NCI-H187 treated with DMSO at 0.1 percent for 48 hours (cell line): Measurements from ENCODE around the gene HINFP.
"Not testable (repeated sequence)": the region's sequence is repeated elsewhere in the genome, so short reads cannot be mapped to it uniquely, and the experiment has no call there.

Experiments used
- DNase-seq: peaks from one replicate; lab custom pipeline; 2025; lab: John Stamatoyannopoulos, UW

The HINFP gene

GRCh38 chr11:119155733-119156492, 34.5 kb downstream of the HINFP start:
- no peak for DNase-seq

- no peak for DNase-seq
Observed at GRCh38 chr11:119156496-119156895, 35.1 kb downstream of the HINFP start.

- DNase-seq: no peak
Observed at GRCh38 chr11:119157063-119157462, 35.7 kb downstream of the HINFP start.

- no peak for DNase-seq
Observed at GRCh38 chr11:119158467-119158866, 37.1 kb downstream of the HINFP start.

GRCh38 chr11:119160151-119160550, 38.8 kb downstream of the HINFP start:
- DNase-seq: no peak

- DNase-seq: no peak
Observed at GRCh38 chr11:119161871-119162270, 40.5 kb downstream of the HINFP start.

GRCh38 chr11:119166368-119167076, 45.1 kb downstream of the HINFP start:
- no peak for DNase-seq

- DNase-seq: not testable (repeated sequence)
Observed at GRCh38 chr11:119167077-119167458, 45.7 kb downstream of the HINFP start.

GRCh38 chr11:119167933-119168332, 46.6 kb downstream of the HINFP start:
- DNase-seq: no peak

- peak; percentile 26 for DNase-seq
Observed at GRCh38 chr11:119168471-119169281, 47.3 kb downstream of the HINFP start, which contains the start of gene NLRX1. TSS of gene NLRX1 (plus strand) at chr11:119168725. CDS start at chr11:119171404, 2,679 bp downstream.

- DNase-seq: no peak
Observed at GRCh38 chr11:119169282-119169719, 47.9 kb downstream of the HINFP start.

- no peak for DNase-seq
Observed at GRCh38 chr11:119172513-119172912, 51.1 kb downstream of the HINFP start.

GRCh38 chr11:119173453-119173852, 52.1 kb downstream of the HINFP start:
- DNase-seq: no peak

GRCh38 chr11:119175493-119176077, 54.2 kb downstream of the HINFP start:
- DNase-seq: no peak

- DNase-seq: no peak
Observed at GRCh38 chr11:119178166-119178680, 56.8 kb downstream of the HINFP start.

- no peak for DNase-seq
Observed at GRCh38 chr11:119179342-119179741, 58.0 kb downstream of the HINFP start.

GRCh38 chr11:119179983-119180382, 58.6 kb downstream of the HINFP start:
- DNase-seq: peak; percentile 67

GRCh38 chr11:119180729-119181676, 59.6 kb downstream of the HINFP start:
- no peak for DNase-seq

GRCh38 chr11:119181677-119182412, 60.5 kb downstream of the HINFP start:
- no peak for DNase-seq

GRCh38 chr11:119184399-119184798, 63.0 kb downstream of the HINFP start:
- DNase-seq: not testable (repeated sequence)
